Measurements from ENCODE around the gene LRP1B. TPM values are rescaled to one million over a fixed set of nuclear protein-coding genes. Genes with fewer than 3 reads are reported as not detected.

LRP1B gene
- total and polyA plus RNA-seq, 2 of the 8 experiments (the other 6 are each of a cell fraction or from before 2014, with no cell fraction given) = 0.03 TPM; not detected in 1

GRCh38 chr2:141186413-141187074, 944.3 kb downstream of the LRP1B start (continued):
- no peak for TF ChIP-seq CHD7 (IDR thresholded peaks at IDR 0.05; ENCODE audit: insufficient replicate concordance, low read length)
- TF ChIP-seq ZNF274 (IDR thresholded peaks at IDR 0.05; ENCODE audit: borderline replicate concordance, extremely low read depth, low read length) = no peak
- no peak for TF ChIP-seq KDM1A (IDR thresholded peaks at IDR 0.05; ENCODE audit: borderline replicate concordance, low read length)
- TF ChIP-seq POLR2A (IDR thresholded peaks at IDR 0.05; ENCODE audit: control extremely low read depth in 1 of 2, low read depth in 2 of 2, low read length in 2 of 2) = no peak
- no peak for TF ChIP-seq CEBPB (IDR thresholded peaks at IDR 0.05; ENCODE audit: low read depth, low read length)
- TF ChIP-seq TAF1 (IDR thresholded peaks at IDR 0.05; ENCODE audit: low read depth, low read length) = no peak

Data from H1 (cell line).